OCI-LY3 (cell line): ENCODE data around the gene BCL2L14.

ENCODE experiments used
- H2AFZ ChIP-seq: fragments of 200-600, 300-600 bp; shearing (Covaris generic); 2 replicates; pipeline ENCODE4 v1.6.0; 2014; ENCODE audit warnings: antibody characterized with exemption, low read depth, low read length
- H3K27ac ChIP-seq: fragments of 200-600, 300-600 bp; sonication (generic); 2 replicates; pipeline ENCODE4 v1.5.1; 2014; ENCODE audit warnings: mild to moderate bottlenecking, low read length, moderate library complexity, mixed read lengths
- H3K27me3 ChIP-seq: fragments of 200-600, 300-600 bp; sonication (generic); 2 replicates; pipeline ENCODE4 v1.6.1; 2014; ENCODE audit warnings: low read depth, low read length, mixed read lengths
- H3K36me3 ChIP-seq: fragments of 200-600, 300-600 bp; sonication (generic); replicated peaks from 2 replicates; pipeline ENCODE3; 2014; ENCODE audit warnings: low read depth, low read length, mixed read lengths
- H3K4me1 ChIP-seq: fragments of 300-600, 200-600 bp; sonication (generic); 2 replicates; pipeline ENCODE4 v1.6.1; 2014; ENCODE audit warnings: low read length, mixed read lengths
- H3K4me2 ChIP-seq: fragments of 200-600, 300-600 bp; sonication (generic); 2 replicates; pipeline ENCODE4 v1.6.1; 2014; ENCODE audit warnings: low read length, mixed read lengths
- H3K4me3 ChIP-seq: fragments of 300-600, 200-600 bp; sonication (generic); 2 replicates; pipeline ENCODE4 v1.5.1; 2014; ENCODE audit warnings: antibody characterized with exemption, mild to moderate bottlenecking, low read length, moderate library complexity
- H3K79me2 ChIP-seq: fragments of 300-600, 200-600 bp; shearing (Covaris generic); 2 replicates; pipeline ENCODE4 v1.6.1; 2014; ENCODE audit warnings: mild to moderate bottlenecking, low read length, mixed read lengths
- H3K9ac ChIP-seq: fragments of 300-600, 200-600 bp; shearing (Covaris generic); 2 replicates; pipeline ENCODE4 v1.6.0; 2014; ENCODE audit warnings: mild to moderate bottlenecking, low read length, moderate library complexity
- H3K9me3 ChIP-seq: fragments of 200-600, 300-600 bp; shearing (Covaris generic); 2 replicates; pipeline ENCODE4 v1.6.1; 2014; ENCODE audit warnings: low read length, mixed read lengths; ENCODE audit not compliant: insufficient read depth
- H4K20me1 ChIP-seq: fragments of 200-600, 300-600 bp; sonication (generic); 2 replicates; pipeline ENCODE4 v1.6.1; 2016; ENCODE audit warnings: low read length, mixed read lengths; ENCODE audit not compliant: insufficient read depth
- EZH2phosphoT487 ChIP-seq: fragments of 200-600 bp; shearing (Covaris generic); IDR thresholded peaks from 2 replicates; pipeline ENCODE4 v1.6.1; 2018; ENCODE audit warnings: antibody characterized with exemption, mixed run types, low read depth
- TF ChIP-seq, protein P1 (sequence below): fragments of 200-600, 300-600 bp; sonication (generic); IDR thresholded peaks from 2 replicates; pipeline ENCODE4 v1.5.1; 2014; ENCODE audit warnings: antibody characterized with exemption, low read length, low read depth

BCL2L14 gene

DNA sequence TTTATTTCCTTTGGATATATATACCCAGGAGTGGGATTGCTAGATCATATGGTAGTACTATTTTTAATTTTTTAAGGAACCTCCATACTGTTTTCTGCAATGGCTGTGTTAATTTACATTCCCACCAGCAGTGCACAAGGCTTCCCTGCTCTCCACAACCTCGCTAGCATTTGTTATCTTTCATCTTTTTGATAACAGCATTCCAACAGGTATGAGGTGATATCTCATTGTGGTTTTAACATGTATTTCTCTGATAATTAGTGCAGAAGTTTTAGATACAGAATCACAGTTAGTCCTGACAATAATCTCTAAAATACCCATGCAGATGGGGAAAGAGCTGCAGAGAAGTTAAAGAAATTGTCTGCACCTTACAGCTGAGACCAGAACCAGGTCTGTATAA is 35.5 kb upstream of the BCL2L14 start:
- Histone ChIP-seq H3K9ac (no peak overlapping the region), H3K4me1 (peaks cover 30% of the 10 kb centered on the region), H2AFZ (no peak overlapping the region), H3K4me2 (no peak overlapping the region), H3K9me3 (no peaks in the 10 kb centered on the region), H3K27ac (no peak overlapping the region), H3K4me3 (no peak overlapping the region), H4K20me1 (no peaks in the 10 kb centered on the region), H3K27me3 (peaks cover 7% of the 10 kb centered on the region; the same call in 1 of the 2 replicates), H3K36me3 (no peaks in the 10 kb centered on the region), H3K79me2 (no peaks in the 10 kb centered on the region)
- TF ChIP-seq, protein P1, sequence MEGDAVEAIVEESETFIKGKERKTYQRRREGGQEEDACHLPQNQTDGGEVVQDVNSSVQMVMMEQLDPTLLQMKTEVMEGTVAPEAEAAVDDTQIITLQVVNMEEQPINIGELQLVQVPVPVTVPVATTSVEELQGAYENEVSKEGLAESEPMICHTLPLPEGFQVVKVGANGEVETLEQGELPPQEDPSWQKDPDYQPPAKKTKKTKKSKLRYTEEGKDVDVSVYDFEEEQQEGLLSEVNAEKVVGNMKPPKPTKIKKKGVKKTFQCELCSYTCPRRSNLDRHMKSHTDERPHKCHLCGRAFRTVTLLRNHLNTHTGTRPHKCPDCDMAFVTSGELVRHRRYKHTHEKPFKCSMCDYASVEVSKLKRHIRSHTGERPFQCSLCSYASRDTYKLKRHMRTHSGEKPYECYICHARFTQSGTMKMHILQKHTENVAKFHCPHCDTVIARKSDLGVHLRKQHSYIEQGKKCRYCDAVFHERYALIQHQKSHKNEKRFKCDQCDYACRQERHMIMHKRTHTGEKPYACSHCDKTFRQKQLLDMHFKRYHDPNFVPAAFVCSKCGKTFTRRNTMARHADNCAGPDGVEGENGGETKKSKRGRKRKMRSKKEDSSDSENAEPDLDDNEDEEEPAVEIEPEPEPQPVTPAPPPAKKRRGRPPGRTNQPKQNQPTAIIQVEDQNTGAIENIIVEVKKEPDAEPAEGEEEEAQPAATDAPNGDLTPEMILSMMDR = no peak
- TF ChIP-seq EZH2phosphoT487 = no peak

DNA sequence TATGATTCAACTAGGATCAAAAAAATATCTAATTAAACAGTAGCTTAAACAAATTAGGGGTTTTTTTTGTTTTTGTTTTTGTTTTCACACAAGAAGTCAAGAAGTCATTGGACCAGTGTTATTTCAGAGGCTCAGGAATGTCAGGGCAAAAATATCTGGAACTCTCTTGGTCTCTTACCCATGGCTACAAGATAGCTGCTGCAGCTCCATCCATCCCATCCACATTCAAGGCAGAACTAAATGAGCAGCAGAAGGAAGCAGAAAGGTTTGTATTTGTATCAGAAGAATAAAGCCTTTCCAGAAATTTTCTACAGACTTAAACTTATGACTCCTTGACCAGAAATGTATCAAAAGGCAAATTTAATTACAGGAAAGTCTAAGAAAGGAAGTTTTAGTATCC is 33.8 kb upstream of the BCL2L14 start:
- H3K79me2 ChIP-seq = no peaks in the 10 kb centered on the region
- no peak overlapping the region for H3K4me2 ChIP-seq
- H2AFZ ChIP-seq = no peak overlapping the region
- no peaks in the 10 kb centered on the region for H3K36me3 ChIP-seq
- H4K20me1 ChIP-seq = no peaks in the 10 kb centered on the region
- H3K4me3 ChIP-seq = no peak overlapping the region
- H3K9ac ChIP-seq = no peak overlapping the region
- peaks cover 25% of the 10 kb centered on the region for H3K4me1 ChIP-seq
- no peak for TF ChIP-seq EZH2phosphoT487
- TF ChIP-seq, protein P1 = no peak
- H3K9me3 ChIP-seq = no peaks in the 10 kb centered on the region
- H3K27me3 ChIP-seq = peaks cover 7% of the 10 kb centered on the region; the same call in 1 of the 2 replicates
- H3K27ac ChIP-seq = no peak overlapping the region

DNA sequence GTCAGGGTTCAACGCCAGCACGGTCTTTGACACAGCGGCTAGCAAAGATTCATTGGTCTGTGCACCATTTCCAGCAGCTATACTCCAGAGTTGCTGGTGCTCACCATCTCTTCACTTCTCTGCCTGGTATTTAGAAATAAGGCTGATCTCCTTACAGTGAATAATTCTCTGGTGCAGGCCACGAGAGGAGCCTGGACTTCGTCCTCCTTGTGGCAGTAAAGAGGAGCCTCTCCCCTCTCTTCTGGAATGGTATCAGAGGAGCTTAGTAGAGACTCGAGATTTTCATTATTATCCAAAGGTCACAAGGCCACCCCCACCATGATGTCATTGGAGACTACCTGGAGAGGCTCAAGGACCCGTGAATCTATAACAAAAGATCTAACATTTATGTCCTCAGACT is 30.8 kb upstream of the BCL2L14 start:
- Histone ChIP-seq H3K4me3 (no peak overlapping the region), H4K20me1 (no peaks in the 10 kb centered on the region), H3K4me2 (no peak overlapping the region), H3K79me2 (no peaks in the 10 kb centered on the region), H2AFZ (no peak overlapping the region), H3K27ac (no peak overlapping the region), H3K4me1 (peaks cover 9% of the 10 kb centered on the region), H3K27me3 (peaks cover 10% of the 10 kb centered on the region; the same call in 1 of the 2 replicates), H3K36me3 (no peaks in the 10 kb centered on the region), H3K9me3 (no peaks in the 10 kb centered on the region), H3K9ac (no peak overlapping the region)
- TF ChIP-seq, protein P1 = no peak
- no peak for TF ChIP-seq EZH2phosphoT487

DNA sequence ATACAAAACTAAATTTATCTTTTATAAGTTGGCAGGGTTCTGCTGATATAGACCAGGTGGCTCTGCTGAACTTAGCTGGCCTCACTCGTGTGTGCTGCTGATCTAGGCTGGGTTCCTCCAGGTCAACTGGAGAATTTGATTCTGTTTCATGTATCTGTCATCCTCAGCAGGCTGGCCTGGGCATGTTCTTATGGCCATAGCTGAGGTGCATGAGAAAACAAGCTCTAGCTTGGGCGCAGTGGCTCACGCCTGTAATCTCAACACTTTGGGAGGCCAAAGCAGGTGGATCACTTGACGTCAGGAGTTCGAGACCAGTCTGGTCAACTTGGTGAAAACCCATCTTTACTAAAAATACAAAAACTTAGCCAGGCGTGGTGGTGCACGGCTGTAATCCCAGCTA is 24.3 kb upstream of the BCL2L14 start:
- H3K9me3 ChIP-seq = no peaks in the 10 kb centered on the region
- no peak overlapping the region for H3K4me2 ChIP-seq
- H3K79me2 ChIP-seq = no peaks in the 10 kb centered on the region
- H3K4me1 ChIP-seq = peaks cover 11% of the 10 kb centered on the region
- H3K27me3 ChIP-seq = 0 out of 2 replicates have a peak, but pooled peaks cover 5% of the 10 kb centered on the region
- no peaks in the 10 kb centered on the region for H4K20me1 ChIP-seq
- TF ChIP-seq EZH2phosphoT487 = no peak
- TF ChIP-seq, protein P1 = no peak
- H3K4me3 ChIP-seq = no peak overlapping the region
- H3K27ac ChIP-seq = no peak overlapping the region
- no peak overlapping the region for H2AFZ ChIP-seq
- H3K36me3 ChIP-seq = no peaks in the 10 kb centered on the region
- no peak overlapping the region for H3K9ac ChIP-seq
